AG09309 (cell line): ENCODE data around the gene TBC1D12.

Source experiments
- DNase-seq: peaks from one replicate; pipeline ENCODE4 v3.0.0-alpha.2; 2010; ENCODE audit warnings: low read depth
- H3K4me3 ChIP-seq: 2 replicates; pipeline ENCODE4 v1.5.1; 2011; ENCODE audit warnings: mild to moderate bottlenecking, low read depth, low read length, moderate library complexity; ENCODE audit not compliant: control insufficient read depth
- TF ChIP-seq, protein P1 (sequence below): IDR thresholded peaks from 2 replicates; pipeline ENCODE4 v1.5.1; 2011; ENCODE audit warnings: mild to moderate bottlenecking, low read depth, low read length, inconsistent platforms; ENCODE audit not compliant: insufficient read depth, control insufficient read depth; ENCODE audit errors: missing control alignments

The TBC1D12 gene

DNA sequence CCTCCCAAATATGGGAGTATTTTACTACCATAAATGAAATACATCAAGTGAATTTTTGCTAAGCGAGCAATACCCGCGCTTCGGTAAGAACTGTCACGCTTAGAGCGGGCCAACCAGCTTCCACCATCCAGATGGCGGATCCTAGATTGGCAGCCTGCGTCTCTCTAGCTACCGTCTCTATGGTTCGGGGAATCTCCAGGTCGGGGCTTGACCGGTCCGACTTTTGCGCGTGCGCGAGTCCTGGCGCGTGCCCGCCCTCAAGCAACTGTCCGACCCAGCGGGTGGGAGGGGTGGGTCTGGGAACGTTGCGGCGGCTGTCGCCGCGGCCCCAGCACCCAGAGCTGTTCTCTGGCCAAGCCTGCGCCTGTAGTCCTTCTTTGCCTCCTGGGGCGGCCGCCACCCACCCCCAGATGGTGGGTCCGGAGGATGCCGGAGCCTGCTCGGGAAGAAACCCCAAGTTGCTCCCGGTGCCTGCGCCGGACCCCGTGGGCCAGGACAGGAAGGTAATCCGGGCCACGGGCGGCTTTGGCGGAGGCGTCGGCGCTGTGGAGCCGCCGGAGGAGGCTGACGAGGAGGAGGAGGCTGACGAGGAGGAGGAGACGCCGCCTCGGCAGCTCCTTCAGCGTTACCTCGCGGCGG, at the start of gene TBC1D12:
Gene TBC1D12, plus strand, starts transcription at position 338 of the 639 bp plus-strand sequence. Its CDS starts 73 bp downstream, at position 411.
- TF ChIP-seq, protein P1, sequence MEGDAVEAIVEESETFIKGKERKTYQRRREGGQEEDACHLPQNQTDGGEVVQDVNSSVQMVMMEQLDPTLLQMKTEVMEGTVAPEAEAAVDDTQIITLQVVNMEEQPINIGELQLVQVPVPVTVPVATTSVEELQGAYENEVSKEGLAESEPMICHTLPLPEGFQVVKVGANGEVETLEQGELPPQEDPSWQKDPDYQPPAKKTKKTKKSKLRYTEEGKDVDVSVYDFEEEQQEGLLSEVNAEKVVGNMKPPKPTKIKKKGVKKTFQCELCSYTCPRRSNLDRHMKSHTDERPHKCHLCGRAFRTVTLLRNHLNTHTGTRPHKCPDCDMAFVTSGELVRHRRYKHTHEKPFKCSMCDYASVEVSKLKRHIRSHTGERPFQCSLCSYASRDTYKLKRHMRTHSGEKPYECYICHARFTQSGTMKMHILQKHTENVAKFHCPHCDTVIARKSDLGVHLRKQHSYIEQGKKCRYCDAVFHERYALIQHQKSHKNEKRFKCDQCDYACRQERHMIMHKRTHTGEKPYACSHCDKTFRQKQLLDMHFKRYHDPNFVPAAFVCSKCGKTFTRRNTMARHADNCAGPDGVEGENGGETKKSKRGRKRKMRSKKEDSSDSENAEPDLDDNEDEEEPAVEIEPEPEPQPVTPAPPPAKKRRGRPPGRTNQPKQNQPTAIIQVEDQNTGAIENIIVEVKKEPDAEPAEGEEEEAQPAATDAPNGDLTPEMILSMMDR: no peak
- DNase-seq: peak; percentile 86
- peak within 1 kb of the TSS; percentile 98 for H3K4me3 ChIP-seq

DNA sequence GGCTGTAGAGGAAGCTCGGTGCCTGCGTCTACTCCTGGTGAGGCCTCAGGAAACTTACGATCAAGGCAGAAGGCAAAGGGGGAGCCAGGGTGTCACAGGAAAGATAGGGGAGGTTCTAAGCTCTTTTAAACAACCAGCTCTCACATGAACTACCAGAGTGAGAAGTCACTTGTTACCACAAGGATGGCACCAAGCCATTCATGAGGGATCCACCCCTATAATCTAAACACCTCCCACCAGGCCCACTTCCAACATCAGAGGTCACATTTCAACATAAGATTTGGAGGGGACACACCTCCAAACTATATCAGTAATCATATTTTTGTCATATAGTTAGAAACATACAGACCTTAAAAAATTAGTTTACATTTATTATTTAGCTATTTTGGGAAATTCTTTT, 49.0 kb upstream of the TBC1D12 start:
- TF ChIP-seq, protein P1: no peak
- no peak overlapping the region for H3K4me3 ChIP-seq
- no peak for DNase-seq

DNA sequence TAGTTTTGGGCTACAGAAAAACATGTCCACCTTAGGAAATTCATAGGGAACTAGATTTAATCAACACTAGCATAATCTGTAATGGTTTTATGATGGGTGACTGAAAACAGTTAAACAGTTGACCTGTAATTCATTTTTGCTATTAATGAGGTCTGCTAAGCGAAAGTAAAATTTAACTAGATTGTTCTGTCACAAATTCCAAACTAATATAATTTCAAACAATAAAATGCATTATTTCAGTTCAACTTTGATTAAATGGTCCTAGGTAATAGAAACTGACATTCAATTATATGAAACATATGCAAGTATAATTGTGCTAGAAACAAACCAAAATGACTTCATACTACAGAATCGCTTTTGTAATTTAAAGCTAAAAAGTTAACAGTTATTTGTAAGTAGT, 46.5 kb upstream of the TBC1D12 start:
- TF ChIP-seq, protein P1: no peak
- H3K4me3 ChIP-seq: no peak overlapping the region
- DNase-seq: no peak

DNA sequence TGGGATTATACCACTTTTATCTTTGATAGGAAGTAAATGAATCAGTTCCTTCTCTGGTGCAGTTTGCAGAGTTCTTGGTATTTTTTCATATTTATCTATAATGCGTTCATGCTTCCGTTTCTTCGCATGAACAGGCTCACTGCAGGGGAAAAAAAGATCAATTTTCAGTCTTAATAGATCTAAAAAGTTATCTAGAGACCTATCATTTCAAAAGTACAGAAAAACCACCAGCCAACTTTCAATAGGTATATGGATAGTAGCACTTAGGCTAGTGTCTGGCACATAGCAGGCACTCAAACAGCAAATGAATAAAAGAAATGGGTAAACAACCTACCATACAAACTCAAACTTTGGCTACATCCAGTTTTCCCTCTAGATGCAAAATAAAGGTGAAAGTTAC, 45.1 kb upstream of the TBC1D12 start:
- no peak overlapping the region for H3K4me3 ChIP-seq
- DNase-seq: no peak
- TF ChIP-seq, protein P1: no peak

DNA sequence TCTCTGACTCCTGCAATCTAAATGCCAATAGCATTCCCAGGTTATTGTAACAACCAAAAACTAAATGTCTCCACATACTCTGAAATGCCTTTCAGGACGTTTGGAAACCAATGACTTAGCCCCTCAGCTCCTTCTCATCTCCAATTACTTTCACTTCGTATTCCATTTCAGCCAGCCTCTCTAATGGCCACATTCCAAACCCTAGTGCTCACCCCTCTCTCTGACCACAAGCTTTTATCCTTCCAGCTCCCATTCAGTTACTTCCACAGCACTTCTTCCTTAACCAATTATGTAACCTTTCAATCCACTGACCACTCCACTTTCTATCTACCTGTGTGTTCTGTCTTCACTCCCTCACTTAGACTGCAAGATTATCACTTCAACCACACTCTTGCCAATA, 43.9 kb upstream of the TBC1D12 start:
- DNase-seq: peak; percentile 77
- TF ChIP-seq, protein P1: no peak
- H3K4me3 ChIP-seq: peak overlapping the region; percentile 11

DNA sequence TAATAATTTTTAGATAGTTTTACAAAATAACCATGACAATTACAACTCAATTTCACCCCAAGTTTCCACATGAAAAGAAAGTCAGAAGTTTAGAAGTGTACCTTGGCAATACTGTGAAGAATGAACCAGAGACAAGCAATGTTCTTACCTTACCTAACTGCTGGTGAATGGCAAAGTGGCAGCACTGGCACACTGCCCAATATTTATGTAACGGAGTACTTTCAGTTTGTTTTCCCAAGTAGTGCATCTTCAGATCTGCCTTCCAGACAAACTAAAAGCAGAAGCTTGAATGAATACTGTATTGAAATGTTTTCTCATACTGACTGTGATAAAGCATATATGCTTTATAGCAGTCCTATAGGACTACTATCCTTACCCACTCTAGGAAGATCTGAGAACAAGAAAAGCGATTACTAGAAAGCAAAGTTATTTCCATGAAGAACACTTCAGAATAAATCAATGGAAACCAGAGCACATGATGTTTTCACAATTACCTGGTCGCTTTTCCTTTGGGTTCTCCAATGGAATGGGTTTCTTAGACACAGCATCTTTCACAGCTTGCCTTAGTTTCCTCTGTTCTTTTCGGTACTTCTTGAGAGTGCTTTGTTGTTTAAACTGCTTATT, 41.1 kb upstream of the TBC1D12 start:
- no peak overlapping the region for H3K4me3 ChIP-seq
- TF ChIP-seq, protein P1: no peak
- DNase-seq: no peak
